ENCODE measurements around the gene SIPA1L3.

DNA sequence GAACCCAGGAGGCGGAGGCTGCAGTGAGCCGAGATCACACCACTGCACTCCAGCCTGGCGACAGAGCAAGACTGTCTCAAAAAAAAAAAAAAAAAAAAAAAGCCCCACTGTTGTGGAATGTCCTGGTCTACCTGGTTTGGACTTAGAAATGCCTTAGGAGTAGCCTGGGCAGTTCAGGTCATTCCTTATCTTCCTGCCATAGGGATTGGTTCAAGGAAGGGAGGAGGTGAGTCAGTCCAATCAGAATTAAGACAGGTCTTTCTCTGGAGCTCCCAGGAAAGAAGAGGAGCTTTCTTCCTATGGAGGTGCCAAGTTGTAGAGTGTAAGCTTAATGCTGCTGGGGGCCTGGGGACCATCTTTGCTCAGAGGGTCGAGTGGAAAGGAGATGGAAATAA lies 44.8 kb downstream of the SIPA1L3 start:
- TF ChIP-seq, protein P1, sequence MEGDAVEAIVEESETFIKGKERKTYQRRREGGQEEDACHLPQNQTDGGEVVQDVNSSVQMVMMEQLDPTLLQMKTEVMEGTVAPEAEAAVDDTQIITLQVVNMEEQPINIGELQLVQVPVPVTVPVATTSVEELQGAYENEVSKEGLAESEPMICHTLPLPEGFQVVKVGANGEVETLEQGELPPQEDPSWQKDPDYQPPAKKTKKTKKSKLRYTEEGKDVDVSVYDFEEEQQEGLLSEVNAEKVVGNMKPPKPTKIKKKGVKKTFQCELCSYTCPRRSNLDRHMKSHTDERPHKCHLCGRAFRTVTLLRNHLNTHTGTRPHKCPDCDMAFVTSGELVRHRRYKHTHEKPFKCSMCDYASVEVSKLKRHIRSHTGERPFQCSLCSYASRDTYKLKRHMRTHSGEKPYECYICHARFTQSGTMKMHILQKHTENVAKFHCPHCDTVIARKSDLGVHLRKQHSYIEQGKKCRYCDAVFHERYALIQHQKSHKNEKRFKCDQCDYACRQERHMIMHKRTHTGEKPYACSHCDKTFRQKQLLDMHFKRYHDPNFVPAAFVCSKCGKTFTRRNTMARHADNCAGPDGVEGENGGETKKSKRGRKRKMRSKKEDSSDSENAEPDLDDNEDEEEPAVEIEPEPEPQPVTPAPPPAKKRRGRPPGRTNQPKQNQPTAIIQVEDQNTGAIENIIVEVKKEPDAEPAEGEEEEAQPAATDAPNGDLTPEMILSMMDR (IDR thresholded peaks at IDR 0.05; ENCODE audit: poor library complexity) = no peak
- TF ChIP-seq EZH2phosphoT487 (IDR thresholded peaks at IDR 0.05; ENCODE audit: low read depth, severe bottlenecking, unreplicated experiment) (no peak), EZH2 (IDR thresholded peaks at IDR 0.05; ENCODE audit: borderline replicate concordance) (no peak)
